NCI-H2081 treated with DMSO at 0.1 percent for 48 hours (cell line): Measurements from ENCODE around the gene HGS.

Source experiments
- DNase-seq: peaks from one replicate; lab custom pipeline; 2025; lab: John Stamatoyannopoulos, UW

The HGS gene

GRCh38 chr17:81684442-81684911 lies 666 bp downstream of the HGS start:
- no peak for DNase-seq

GRCh38 chr17:81685108-81685507 lies 1.3 kb downstream of the HGS start:
- DNase-seq = no peak

- no peak for DNase-seq
Measured at GRCh38 chr17:81686614-81687013, 2.8 kb downstream of the HGS start.

- no peak for DNase-seq
Measured at GRCh38 chr17:81687770-81688541, 4.1 kb downstream of the HGS start.

GRCh38 chr17:81688616-81689015 lies 4.8 kb downstream of the HGS start:
- DNase-seq = no peak

- no peak for DNase-seq
Measured at GRCh38 chr17:81690066-81690465, 6.3 kb downstream of the HGS start.

GRCh38 chr17:81690549-81690948 lies 6.7 kb downstream of the HGS start:
- no peak for DNase-seq

GRCh38 chr17:81691196-81691595 lies 7.4 kb downstream of the HGS start:
- DNase-seq = no peak

GRCh38 chr17:81691608-81692007 lies 7.8 kb downstream of the HGS start:
- DNase-seq = no peak

- no peak for DNase-seq
Measured at GRCh38 chr17:81693509-81694210, 9.8 kb downstream of the HGS start.

- no peak for DNase-seq
Measured at GRCh38 chr17:81694810-81695209, 11.0 kb downstream of the HGS start.

GRCh38 chr17:81695211-81695610 lies 11.4 kb downstream of the HGS start:
- DNase-seq = no peak

GRCh38 chr17:81695801-81696200 lies 12.0 kb downstream of the HGS start:
- no peak for DNase-seq

- no peak for DNase-seq
Measured at GRCh38 chr17:81696218-81696941, 12.6 kb downstream of the HGS start.

GRCh38 chr17:81697261-81698044 lies 13.6 kb downstream of the HGS start:
- no peak for DNase-seq

GRCh38 chr17:81700353-81701287 lies 16.8 kb downstream of the HGS start:
- no peak for DNase-seq

- no peak for DNase-seq
Measured at GRCh38 chr17:81701288-81702071, 17.7 kb downstream of the HGS start.

- peak; percentile 78 for DNase-seq
Measured at GRCh38 chr17:81702934-81703746, 19.3 kb downstream of the HGS start, which contains the start of gene MRPL12. TSS of gene MRPL12 (plus strand) at chr17:81703367. CDS start at chr17:81703502, 135 bp downstream.
